Stimulated activated CD4-positive, alpha-beta T cell treated with anti-CD3 and anti-CD28 coated beads, Interleukin-2, amount 100 ng/mL, for 24 hours (primary cell): ENCODE results near the gene CAND1.
A peak's percentile ranks its signal among the peaks of the same experiment; 100 is the strongest.

ENCODE experiments used
- DNase-seq, 2 donors: peaks; one replicate each; pipeline ENCODE4 v3.0.0-alpha.2; 2020

The CAND1 gene

GRCh38 chr12:67268896-67269632 is at the start of gene CAND1:
Gene CAND1 (plus strand): TSS chr12:67269358. CDS start chr12:67269718, 360 bp downstream.
- DNase-seq: peak; percentile 93 to 96

DNA sequence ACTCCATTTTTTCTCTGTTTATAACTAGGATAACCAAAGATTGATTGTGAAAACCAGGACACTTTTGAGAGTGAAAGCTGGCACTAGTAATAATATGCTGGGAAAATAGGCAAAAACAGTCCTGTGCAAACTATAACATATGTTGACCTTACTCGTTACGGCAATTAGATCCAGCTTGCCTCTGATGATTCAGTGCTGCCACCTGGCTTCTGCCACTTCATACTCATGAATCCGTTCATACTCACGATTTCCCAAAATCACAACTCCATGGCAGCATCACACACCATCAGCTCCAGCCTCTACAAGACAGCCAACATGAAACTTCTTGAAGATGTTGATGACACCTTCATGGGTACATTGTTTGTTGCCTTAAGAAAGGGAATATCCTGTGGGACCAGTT is 49.1 kb upstream of the CAND1 start:
- no peak for DNase-seq

DNA sequence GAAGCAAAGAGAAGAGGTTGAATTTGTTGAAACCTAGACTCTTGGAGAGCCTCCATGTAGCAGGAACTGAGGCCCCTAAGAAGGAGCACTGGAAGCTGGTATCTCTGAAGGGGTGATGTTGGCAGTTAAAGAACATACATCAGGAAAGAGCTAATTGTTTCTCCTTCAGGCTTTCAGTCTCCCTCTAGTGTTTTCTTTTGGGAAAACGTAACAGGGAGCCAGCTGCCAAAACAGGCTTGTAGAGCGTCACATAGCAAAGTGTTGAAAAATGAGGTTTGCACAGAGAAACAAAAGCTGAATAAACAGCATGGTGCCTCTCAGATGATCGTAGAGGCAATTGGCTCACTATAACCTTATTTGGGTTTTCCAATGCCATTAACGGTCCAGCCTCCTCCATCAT is 46.9 kb upstream of the CAND1 start:
- no peak for DNase-seq

DNA sequence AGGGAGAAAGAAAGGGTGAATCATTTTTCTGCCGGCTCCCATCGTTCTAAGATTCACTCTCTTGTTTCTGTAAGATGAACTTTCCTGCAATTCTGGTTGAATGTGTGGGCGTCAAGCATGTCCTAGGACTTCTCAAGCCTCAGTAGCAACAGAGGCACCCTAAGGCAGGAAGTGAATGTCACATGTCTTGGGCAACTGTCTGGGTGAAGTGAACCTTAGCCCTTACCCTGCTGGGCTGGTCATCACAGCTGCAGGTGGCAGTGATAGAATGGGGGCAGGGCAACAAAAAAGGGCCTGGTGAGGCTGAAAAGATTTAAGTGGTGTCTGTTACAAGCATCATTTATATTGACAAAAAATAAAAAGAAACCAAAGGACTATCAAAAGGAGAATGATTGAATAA is 45.9 kb upstream of the CAND1 start:
- no peak for DNase-seq

- no peak for DNase-seq
Observed at GRCh38 chr12:67237231-67237630, 31.9 kb upstream of the CAND1 start.

DNA sequence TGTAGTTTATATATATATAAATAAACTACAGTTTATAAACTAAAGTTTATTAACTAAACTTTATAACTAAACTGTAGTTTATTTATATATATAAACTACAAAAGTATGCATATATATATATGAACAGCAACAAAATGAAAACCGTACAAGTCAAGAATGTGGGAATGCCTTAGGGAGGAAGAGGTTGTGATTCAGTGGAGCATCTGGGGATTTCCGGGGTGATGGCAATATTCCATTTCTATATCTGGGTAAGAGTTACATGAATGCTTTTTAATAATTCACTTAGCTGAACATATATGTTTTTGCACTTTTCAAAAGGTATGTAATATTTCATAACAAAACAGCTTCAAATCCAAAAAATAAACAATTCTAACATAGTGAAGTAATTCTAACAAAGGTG is 30.1 kb upstream of the CAND1 start:
- DNase-seq: no peak

- DNase-seq: no peak
Observed at GRCh38 chr12:67241482-67241881, 27.7 kb upstream of the CAND1 start.

DNA sequence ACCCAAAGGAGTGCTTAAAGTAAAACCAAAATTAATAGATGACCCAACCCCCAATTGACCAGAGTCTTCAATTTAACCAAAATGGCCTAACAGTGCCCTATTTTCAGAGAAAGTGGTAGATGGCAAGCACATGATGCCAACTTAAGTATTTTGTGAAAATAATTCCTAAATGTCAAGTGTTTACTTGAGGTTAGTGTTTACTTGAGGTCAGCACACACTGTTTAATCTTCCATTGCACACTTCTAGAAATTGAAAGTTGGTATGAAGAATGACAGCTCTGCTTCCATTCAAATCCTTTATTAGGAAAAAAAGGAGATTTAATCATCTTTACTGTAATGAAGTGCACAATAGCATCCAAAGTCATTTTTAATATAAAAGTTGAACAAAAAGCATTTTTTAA is 25.9 kb upstream of the CAND1 start:
- no peak for DNase-seq

DNA sequence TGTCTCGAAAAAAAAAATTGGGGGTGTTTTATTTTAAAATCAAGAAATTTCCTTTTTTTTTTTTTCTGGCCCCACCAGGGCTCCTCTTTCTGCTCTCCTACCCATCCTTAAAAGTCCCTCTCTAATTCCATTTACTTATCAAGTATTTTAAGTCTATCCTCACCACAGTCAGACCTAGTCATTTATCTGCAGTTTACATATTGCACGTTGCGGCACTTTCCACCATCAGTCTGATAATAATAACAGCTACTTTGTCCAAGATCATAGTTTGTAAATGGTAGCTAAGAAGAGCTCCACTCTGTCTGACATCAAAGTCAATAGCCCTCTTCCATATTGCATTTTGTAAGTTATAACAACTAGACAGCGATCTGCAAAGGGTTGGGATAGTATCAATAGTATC is 23.6 kb upstream of the CAND1 start:
- no peak for DNase-seq

GRCh38 chr12:67251012-67251411 is 18.1 kb upstream of the CAND1 start:
- no peak for DNase-seq

GRCh38 chr12:67254372-67255026 is 14.7 kb upstream of the CAND1 start:
- no peak for DNase-seq

DNA sequence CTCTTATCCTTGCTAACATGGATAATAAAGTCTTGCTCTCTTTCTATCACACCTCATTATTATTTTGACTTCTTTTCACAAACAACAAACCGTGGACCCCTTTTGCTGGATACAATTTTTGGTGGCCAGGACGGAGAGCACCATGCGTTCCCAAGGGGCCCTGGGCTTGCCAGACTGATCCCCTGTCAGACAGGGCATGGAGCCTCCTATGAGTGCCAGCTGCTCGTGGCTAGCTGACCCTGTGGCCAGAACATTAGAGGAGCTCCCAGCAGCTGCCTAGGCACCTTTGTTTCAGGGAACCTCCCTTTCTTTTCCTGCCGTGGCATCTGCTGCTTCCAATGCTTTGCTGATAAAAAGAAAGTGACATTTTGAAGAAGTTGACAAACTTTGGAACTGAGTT is 12.5 kb upstream of the CAND1 start:
- DNase-seq: no peak

- no peak for DNase-seq
Observed at GRCh38 chr12:67263471-67263870, 5.7 kb upstream of the CAND1 start.

DNA sequence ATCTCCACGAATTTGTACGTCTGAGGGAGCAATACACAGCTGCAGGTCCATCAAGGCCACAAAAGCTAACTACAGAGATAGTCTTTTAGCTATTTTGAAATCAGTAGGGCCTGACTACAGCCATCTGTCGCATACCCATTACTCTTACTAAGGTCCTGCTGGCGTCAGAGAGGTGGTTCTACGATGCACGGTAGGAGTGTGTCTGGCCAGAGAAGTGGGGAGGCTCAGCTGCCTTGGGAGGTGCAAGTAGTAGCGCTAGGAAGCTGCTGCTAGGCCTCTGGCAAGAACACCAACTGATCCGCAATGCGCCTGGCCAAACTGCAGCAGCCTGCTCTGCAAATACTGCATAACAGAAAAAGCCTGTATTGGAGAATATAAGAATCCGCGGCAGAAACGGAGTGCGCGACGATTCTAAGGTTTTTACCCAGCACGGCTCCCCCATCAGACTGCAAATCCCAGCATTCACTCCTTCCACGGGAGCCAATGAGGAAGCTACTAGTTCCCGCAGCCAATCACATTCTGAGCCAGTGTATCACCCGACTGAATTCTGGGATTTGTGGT is 743 bp upstream of the CAND1 start:
- DNase-seq: peak; percentile 73 to 85

GRCh38 chr12:67269633-67270573 is 745 bp downstream of the CAND1 start:
- DNase-seq: peak; percentile 56 to 61

GRCh38 chr12:67270622-67271021 is 1.5 kb downstream of the CAND1 start:
- DNase-seq: no peak

DNA sequence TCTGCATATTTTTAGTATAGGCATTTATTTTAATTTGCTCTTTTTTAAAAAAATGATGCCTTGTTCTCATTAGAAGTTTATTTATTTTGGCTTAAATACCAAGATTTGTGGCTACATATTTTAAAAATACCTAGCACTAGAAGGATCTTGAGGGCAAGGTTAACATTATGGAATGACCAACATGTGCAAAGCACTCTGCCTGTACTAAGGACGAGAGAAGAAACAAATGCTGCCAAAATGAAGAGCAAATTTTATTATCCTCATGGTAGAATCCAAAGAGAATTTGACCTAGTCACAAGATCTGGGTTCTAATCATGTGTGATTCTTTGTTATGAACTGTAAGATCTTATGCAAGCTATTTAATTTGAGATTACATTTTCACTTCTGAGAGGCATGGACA is 2.8 kb downstream of the CAND1 start:
- DNase-seq: no peak

DNA sequence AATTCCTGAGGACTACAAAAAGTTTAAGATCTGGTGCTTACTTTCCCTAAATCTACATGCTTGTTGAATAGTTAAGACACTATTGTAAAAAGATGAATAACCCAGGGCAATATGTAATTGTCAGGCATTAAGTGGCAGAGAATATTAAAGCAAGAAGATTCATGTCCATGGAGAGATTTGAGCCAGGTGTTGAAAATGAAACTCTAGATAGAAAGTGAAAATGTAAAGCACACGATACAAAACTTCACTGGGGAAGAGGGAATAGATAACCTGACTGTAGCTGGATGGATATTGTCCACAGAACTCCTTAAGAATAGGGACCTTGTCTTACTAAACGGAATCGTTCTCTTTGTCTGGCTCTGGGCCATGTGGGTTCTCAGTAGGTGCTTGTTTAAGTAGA is 5.0 kb downstream of the CAND1 start:
- no peak for DNase-seq

GRCh38 chr12:67275380-67275913 is 6.3 kb downstream of the CAND1 start:
- no peak for DNase-seq

DNA sequence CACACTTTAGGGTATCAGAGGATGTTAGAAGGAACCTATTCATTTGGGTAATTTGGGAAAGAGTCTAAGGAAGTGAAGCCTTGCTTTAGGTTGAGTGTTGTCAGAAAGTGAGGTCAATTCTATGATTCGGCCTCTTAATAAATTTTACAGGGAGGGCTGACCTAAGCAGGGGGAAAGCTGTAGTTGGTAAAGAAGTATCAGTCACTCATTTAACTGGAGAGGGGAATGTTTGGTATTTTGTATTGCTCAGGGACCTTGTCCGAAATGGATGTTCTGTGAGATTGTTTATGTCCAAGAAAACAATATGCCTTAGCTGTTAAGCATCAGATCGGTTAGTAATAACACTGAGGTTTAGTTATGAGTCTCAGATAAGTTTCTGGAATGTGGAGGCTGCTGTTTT is 7.3 kb downstream of the CAND1 start:
- no peak for DNase-seq

DNA sequence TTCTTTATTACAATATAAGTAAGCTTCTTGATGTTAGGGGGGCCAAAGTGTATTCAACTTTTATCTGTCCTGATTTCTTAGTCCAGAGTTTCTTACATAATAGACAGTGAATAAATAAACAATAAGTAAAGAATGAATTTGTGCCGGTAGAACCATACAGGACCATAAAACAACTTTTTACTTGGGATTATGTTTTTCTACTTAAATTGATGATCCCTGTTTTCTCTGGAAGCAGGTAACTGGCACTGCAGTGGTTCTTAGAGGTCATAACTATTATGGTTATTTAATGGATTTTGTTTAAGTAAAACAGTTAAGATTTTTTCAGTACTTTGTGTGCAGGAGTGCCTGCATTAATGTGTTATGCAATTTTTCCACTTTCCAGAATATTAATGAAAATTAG is 10.5 kb downstream of the CAND1 start:
- no peak for DNase-seq

DNA sequence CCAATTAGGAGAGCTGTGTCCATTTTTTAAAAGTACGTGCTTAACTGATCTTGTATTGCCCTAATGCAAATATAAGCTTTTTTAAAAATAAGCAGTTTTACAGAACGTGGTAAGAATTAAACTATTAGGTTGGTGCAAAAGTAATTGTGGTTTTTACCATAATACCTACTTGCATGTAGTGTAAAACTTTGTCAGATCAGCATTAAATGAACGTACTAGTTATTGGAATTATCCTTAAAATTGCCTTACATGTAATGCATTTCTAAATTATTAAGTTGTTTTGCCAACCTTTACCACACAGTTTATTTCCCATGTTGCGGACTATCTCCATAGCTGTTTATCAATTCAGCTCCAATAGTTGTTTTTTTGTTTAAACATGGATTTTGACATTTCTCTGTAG is 10.9 kb downstream of the CAND1 start:
- no peak for DNase-seq

- no peak for DNase-seq
Observed at GRCh38 chr12:67280572-67280971, 11.4 kb downstream of the CAND1 start.
